ENCODE results near the gene NFYC. TPM values are rescaled to one million over a fixed set of nuclear protein-coding genes. Genes with fewer than 3 reads are reported as not detected.
A peak's percentile ranks its signal among the peaks of the same experiment; 100 is the strongest.

Gene NFYC
- total RNA-seq, 1 donor from 2014 or later, result 65.9 TPM

GRCh38 chr1:40785446-40785845 is 93.9 kb downstream of the NFYC start:
- ATAC-seq (ENCODE audit: poor library complexity) (no peak), DNase-seq (no peak)
- intact Hi-C loops (cut with DNase I), result no loop called here

DNA sequence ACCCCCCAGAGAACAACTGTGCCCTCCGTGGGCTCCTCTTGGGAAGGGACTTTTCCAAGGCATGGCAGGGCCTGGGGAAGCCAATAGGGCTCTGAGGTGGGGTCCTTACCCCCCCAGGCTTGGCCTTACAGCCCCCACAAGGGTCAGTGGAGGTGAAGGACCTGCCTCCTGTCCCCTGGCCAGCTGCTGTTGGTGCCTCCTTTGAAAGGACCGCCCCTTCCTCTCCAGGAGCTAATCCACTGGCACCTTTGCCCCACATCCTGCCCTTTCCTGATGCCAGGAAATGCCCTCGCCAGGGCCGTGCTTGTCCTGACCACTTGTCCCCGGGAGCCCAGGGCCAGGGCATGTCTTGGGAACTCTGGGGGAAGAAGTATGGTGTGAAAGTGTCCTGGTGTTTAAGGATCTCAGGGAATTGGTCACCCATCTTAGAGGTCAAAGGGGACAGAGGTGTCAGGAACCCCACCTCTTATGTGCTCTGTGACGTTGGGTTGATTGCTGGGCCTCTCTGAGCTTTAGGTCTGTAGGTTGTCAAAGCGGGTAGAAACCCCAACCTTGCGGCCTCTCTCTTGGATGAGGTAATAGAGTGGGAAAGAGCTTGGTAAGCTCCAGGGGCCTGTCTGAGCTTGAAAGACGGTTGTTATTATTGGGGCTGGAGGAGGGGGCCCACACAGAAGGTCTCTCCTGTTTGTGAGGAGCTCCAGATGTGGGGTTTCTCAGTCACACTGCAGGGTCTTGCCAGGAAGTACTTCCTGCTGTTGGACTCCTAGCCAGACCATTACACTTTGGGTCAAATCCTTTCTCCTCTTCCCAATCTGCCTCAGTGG is 94.9 kb downstream of the NFYC start:
- DNase-seq (no peak), ATAC-seq (ENCODE audit: poor library complexity) (no peak)
- intact Hi-C loops (cut with DNase I), result no loop called here

DNA sequence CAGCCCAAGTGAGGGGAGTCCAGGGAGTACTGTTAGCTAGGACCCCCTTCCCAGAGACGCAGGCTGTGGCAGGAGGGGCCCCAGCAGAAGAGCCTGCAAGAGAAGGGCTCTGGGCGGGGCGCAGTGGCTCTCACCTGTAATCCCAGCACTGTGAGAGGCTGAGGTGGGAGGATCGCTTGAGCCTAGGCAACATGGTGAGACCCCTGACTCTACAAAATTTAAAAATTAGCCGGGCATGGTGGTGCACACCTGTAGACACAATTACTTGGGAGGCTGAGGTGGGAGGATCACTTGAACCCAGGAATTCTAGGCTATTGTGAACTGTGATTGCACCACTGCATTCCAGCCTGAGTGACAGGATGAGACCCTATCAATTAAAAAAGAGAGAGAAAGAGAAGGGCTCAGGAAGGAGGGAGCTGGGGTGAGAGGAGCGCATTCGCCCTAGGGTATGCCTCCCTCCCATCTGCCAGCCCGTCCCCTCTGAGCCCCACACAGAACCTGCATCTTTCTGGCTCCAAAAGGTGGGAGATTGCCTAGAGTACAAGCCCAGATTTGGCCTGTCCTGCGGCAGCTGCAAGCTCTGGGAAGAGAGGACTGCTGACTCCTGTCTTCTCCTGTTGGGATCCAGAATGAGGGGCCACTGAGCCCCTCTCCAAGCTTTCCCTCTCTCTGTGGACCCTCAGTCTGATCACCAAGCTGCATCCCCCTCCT is 95.6 kb downstream of the NFYC start:
- DNase-seq (no peak), ATAC-seq (ENCODE audit: poor library complexity) (no peak)
- intact Hi-C loops (cut with DNase I), result no loop called here

- intact Hi-C loops (cut with DNase I), result no loop called here
- DNase-seq (no peak), ATAC-seq (ENCODE audit: poor library complexity) (no peak)
Observed at GRCh38 chr1:40787737-40788560, 96.4 kb downstream of the NFYC start.

- ATAC-seq (ENCODE audit: poor library complexity), result no peak
- intact Hi-C loops (cut with DNase I), result no loop called here
- DNase-seq, result no peak
Observed at GRCh38 chr1:40788561-40789341, 97.2 kb downstream of the NFYC start.

DNA sequence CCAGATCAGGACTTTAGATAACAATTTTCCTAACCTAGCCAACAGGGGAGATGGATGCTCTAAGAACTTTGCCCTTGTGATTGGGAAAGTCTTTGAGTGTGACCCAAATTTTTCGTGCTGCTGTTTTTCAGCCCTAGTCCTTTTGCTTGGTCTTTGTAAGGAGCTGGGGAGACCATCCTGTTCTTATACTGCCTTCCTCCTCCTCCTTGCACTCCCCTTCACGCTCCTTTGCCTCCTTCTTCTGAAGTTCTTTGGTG is 97.8 kb downstream of the NFYC start:
- intact Hi-C loops (cut with DNase I), result no loop called here
- no peak for ATAC-seq (ENCODE audit: poor library complexity)

GRCh38 chr1:40789661-40790430 is 98.3 kb downstream of the NFYC start:
- ATAC-seq (ENCODE audit: poor library complexity), result no peak
- no peak for DNase-seq
- intact Hi-C loops (cut with DNase I), result no loop called here

More for the DNA sequence above, 97.8 kb downstream of the NFYC start:
- DNase-seq, result no peak

DNA sequence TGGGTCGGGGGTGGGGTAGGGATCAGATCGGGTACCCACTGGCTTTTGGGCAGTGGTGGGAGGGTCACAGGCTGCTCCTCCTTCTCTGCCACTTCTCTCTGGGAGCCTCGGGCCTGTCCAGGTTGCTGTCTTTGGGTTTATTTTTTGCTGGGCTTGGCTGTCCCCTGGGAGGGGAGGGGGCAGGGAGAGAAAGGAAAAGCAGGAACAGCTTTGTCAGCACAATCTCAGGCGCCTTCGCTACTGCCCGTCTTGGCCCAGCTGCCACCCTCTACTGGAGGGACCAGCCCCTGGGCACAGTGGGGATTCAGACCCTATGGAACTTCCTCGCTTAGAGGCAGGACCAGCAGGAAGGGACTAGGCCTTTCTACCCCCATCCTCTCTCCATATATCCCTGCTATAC is 100.5 kb downstream of the NFYC start:
- intact Hi-C loops (cut with DNase I), result no loop called here
- no peak for ATAC-seq (ENCODE audit: poor library complexity)
- no peak for DNase-seq

GRCh38 chr1:40793617-40794016 is 102.1 kb downstream of the NFYC start:
- ATAC-seq (ENCODE audit: poor library complexity), result no peak
- intact Hi-C loops (cut with DNase I), result no loop called here
- DNase-seq, result no peak

DNA sequence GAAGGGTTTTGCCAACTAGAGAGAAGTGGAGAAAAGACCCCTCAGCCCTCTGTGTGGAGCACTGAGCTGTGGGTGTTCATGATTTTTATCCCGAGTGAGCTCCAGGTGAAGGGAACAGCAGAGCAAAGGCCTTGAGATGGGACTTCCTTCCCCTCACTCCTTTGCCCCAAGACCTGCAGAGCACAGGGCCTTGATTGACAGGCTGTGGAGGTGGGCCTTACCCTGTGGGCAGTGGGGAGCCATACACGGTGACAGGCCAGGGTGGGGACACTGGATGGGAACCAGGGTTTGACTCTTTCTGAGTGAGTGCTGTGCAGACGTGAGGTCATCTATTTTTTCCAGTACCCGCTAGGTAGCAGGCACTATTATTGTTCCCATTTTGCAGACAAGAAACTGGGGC is 102.5 kb downstream of the NFYC start:
- intact Hi-C loops (cut with DNase I), result no loop called here
- DNase-seq (no peak), ATAC-seq (ENCODE audit: poor library complexity) (no peak)

- DNase-seq, result no peak
- no peak for ATAC-seq (ENCODE audit: poor library complexity)
- intact Hi-C loops (cut with DNase I), result no loop called here
Observed at GRCh38 chr1:40794974-40795715, 103.6 kb downstream of the NFYC start.

GRCh38 chr1:40795811-40796586 is 104.5 kb downstream of the NFYC start:
- no peak for DNase-seq
- intact Hi-C loops (cut with DNase I), result no loop called here
- ATAC-seq (ENCODE audit: poor library complexity), result no peak

DNA sequence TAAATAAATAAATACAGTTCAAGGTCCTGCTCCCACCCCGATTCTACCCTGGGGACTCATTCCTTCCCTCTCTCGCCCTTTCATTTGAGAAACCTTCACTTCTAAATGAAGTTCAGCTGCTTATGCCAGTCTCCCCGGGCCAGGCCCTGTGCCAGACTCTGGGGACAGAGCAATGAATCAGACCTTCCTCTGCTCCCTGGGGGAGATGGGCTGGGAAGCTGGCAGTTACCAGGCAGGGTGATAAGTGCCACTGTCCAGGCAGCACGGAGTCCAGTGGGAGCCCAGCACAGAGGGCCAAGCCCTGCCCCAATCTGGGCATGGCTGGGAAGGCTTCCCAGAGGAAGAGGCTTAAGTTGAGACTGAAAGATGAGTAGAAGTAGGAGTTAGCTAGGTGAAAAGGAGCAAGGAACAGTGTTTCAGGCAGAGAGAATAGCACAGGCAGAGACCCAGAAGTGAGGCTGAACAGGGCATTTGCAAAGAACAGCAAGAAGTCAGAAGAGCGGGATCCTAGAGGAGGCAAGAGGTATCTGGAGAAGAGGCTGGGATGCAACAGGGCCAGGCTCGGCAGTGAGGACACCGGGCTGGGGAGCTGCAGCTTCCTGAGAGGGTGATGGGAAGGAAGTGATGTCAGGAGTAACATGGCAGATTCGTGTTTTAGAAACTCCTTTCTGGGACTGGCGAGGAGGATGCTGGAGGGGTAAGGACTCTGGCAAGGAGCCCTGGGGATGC is 105.6 kb downstream of the NFYC start:
- intact Hi-C loops (cut with DNase I), result no loop called here

GRCh38 chr1:40797668-40798010 is 106.1 kb downstream of the NFYC start:
- no peak for ATAC-seq (ENCODE audit: poor library complexity)

More for the DNA sequence above, 105.6 kb downstream of the NFYC start:
- ATAC-seq (ENCODE audit: poor library complexity) (peak; percentile 71), DNase-seq (peak; percentile 77)

GRCh38 chr1:40798366-40799281 is 107.1 kb downstream of the NFYC start:
- no peak for DNase-seq

More at GRCh38 chr1:40797668-40798010, 106.1 kb downstream of the NFYC start:
- intact Hi-C loops (cut with DNase I), result no loop called here
- no peak for DNase-seq

More at GRCh38 chr1:40798366-40799281, 107.1 kb downstream of the NFYC start:
- intact Hi-C loops (cut with DNase I), result no loop called here
- ATAC-seq (ENCODE audit: poor library complexity), result no peak
